HepG2 (cell line): Measurements from ENCODE around the gene TEAD3. TPM values are rescaled to one million over a fixed set of nuclear protein-coding genes. Genes with fewer than 3 reads are reported as not detected.
A peak's percentile ranks its signal among the peaks of the same experiment; 100 is the strongest.

Experiments
- ASH2L ChIP-seq: fragments of 300-600, 200-600 bp; sonication (generic); IDR thresholded peaks from 2 replicates; pipeline ENCODE4 v1.7.0; 2017; ENCODE audit warnings: low read depth, mild to moderate bottlenecking, moderate library complexity, mixed read lengths, low read length; ENCODE audit not compliant: insufficient read length
- JUNB ChIP-seq: sonication (generic); formaldehyde crosslinking; IDR thresholded peaks from 2 replicates; pipeline ENCODE4 v1.8.0; 2022; ENCODE audit warnings: missing genetic modification reagents, mild to moderate bottlenecking, borderline replicate concordance
- MAFG ChIP-seq: sonication (generic); formaldehyde crosslinking; IDR thresholded peaks from 2 replicates; pipeline ENCODE4 v1.5.1; 2020; ENCODE audit warnings: mild to moderate bottlenecking, missing genetic modification reagents
- TBX2 ChIP-seq: sonication (generic); formaldehyde crosslinking; IDR thresholded peaks from 2 replicates; pipeline ENCODE4 v1.5.0; 2020; ENCODE audit warnings: missing genetic modification reagents, mild to moderate bottlenecking, borderline replicate concordance
- ZFYVE20 ChIP-seq: sonication (generic); formaldehyde crosslinking; IDR thresholded peaks from 2 replicates; pipeline ENCODE4 v1.8.0; 2023; ENCODE audit warnings: low read depth, mild to moderate bottlenecking, moderate library complexity, missing genetic modification reagents, borderline replicate concordance
- ZNF10 ChIP-seq: sonication (generic); formaldehyde crosslinking; IDR thresholded peaks from 2 replicates; pipeline ENCODE4 v1.4.0; 2020; ENCODE audit warnings: mild to moderate bottlenecking, low read depth, missing genetic modification reagents, borderline replicate concordance
- ZNF225 ChIP-seq: sonication (generic); formaldehyde crosslinking; IDR thresholded peaks from 2 replicates; pipeline ENCODE4 v1.4.0; 2020; ENCODE audit warnings: mild to moderate bottlenecking, missing genetic modification reagents
- ZNF563 ChIP-seq: sonication (generic); formaldehyde crosslinking; IDR thresholded peaks from 2 replicates; pipeline ENCODE4 v1.8.0; 2022; ENCODE audit warnings: mild to moderate bottlenecking, moderate library complexity, missing genetic modification reagents
- ZNF782 ChIP-seq: sonication (generic); formaldehyde crosslinking; IDR thresholded peaks from 2 replicates; pipeline ENCODE4 v1.4.0; 2020; ENCODE audit warnings: missing genetic modification reagents, mild to moderate bottlenecking, borderline replicate concordance
- polyA plus RNA-seq, 8 experiments: library from polyadenylated mRNA; depleted of rRNA in 3 of 8; stranded (reverse) in 7 of 8; unstranded in 1 of 8; fragments of >200 nt; fragmentation: Illumina TruSeq in 4 of 8; extraction: Trizol in 4 of 8; gene quantifications; 2 replicates each; pipeline versions ENCODE4 v1.2.1 to v1.2.3, GENCODE V29; 2011 to 2016; ENCODE audit warnings: low read depth in 4 of 8, missing spikeins in 1 of 8, mixed read lengths in 1 of 8; ENCODE audit not compliant: insufficient read depth in 1 of 8
- total RNA-seq, 5 experiments: library from RNA; depleted of rRNA; stranded (reverse); fragments of >200 nt; fragmentation: Illumina TruSeq; extraction: Trizol; gene quantifications; 2 replicates each; pipeline ENCODE4 v1.2.3, GENCODE V29; 2016; ENCODE audit warnings: low read depth in 1 of 5
- TF ChIP-seq, protein P1 (sequence below): sonication (generic); formaldehyde crosslinking; IDR thresholded peaks from 2 replicates; pipeline ENCODE4 v1.4.0; 2020; ENCODE audit warnings: mild to moderate bottlenecking, missing genetic modification reagents
- TF ChIP-seq, protein P2 (sequence below): sonication (generic); formaldehyde crosslinking; IDR thresholded peaks from 2 replicates; pipeline ENCODE4 v1.5.1; 2020; ENCODE audit warnings: mild to moderate bottlenecking, missing genetic modification reagents, borderline replicate concordance
- TF ChIP-seq, protein P3 (sequence below): sonication (generic); formaldehyde crosslinking; conservative IDR thresholded peaks from 2 replicates; pipeline ENCODE4 v1.4.0; 2020; ENCODE audit warnings: mild to moderate bottlenecking, missing genetic modification reagents, moderate library complexity

Gene TEAD3
- total and polyA plus RNA-seq, 2 of the 13 experiments (the other 11 are each of a cell fraction or from before 2014, with no cell fraction given) = 15.1 to 16.5 TPM

DNA sequence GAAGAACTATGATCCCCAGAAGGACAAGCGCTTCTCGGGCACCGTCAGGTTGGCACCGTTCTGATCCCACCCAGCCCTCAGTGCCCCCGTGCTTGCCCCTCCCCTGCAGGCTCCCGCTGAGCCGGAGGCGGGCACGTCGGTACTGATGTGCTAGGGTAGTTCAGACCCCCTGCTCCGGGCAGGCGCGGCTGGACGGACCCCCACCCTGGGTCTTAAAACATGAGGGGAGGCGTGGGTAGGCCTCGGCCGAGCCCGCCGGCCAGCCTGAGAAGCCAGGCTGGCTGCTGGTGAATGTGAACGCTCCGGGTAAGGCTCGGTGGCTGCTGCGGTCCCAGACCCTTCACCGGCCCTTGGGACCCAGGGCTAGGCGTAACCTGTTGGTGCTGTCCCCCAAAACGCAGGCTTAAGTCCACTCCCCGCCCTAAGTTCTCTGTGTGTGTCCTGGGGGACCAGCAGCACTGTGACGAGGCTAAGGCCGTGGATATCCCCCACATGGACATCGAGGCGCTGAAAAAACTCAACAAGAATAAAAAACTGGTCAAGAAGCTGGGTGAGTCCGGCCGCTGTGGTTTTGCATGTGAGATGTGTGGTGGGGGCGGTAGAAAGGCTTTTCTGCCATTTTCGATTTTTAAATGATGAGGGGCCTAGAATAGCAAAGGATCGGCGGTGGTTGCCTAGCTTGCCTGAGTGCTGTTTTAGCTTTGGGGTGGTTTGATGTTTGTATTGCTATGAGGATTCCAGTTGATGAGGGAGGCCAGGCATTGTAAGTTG, 27.7 kb downstream of the TEAD3 start (continued):
- TF ChIP-seq, protein P1, sequence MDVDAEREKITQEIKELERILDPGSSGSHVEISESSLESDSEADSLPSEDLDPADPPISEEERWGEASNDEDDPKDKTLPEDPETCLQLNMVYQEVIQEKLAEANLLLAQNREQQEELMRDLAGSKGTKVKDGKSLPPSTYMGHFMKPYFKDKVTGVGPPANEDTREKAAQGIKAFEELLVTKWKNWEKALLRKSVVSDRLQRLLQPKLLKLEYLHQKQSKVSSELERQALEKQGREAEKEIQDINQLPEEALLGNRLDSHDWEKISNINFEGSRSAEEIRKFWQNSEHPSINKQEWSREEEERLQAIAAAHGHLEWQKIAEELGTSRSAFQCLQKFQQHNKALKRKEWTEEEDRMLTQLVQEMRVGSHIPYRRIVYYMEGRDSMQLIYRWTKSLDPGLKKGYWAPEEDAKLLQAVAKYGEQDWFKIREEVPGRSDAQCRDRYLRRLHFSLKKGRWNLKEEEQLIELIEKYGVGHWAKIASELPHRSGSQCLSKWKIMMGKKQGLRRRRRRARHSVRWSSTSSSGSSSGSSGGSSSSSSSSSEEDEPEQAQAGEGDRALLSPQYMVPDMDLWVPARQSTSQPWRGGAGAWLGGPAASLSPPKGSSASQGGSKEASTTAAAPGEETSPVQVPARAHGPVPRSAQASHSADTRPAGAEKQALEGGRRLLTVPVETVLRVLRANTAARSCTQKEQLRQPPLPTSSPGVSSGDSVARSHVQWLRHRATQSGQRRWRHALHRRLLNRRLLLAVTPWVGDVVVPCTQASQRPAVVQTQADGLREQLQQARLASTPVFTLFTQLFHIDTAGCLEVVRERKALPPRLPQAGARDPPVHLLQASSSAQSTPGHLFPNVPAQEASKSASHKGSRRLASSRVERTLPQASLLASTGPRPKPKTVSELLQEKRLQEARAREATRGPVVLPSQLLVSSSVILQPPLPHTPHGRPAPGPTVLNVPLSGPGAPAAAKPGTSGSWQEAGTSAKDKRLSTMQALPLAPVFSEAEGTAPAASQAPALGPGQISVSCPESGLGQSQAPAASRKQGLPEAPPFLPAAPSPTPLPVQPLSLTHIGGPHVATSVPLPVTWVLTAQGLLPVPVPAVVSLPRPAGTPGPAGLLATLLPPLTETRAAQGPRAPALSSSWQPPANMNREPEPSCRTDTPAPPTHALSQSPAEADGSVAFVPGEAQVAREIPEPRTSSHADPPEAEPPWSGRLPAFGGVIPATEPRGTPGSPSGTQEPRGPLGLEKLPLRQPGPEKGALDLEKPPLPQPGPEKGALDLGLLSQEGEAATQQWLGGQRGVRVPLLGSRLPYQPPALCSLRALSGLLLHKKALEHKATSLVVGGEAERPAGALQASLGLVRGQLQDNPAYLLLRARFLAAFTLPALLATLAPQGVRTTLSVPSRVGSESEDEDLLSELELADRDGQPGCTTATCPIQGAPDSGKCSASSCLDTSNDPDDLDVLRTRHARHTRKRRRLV (CRISPR knock-in tag) = 0 out of 2 replicates have a peak, but pooled peaks have one; percentile 2
- TF ChIP-seq JUNB (CRISPR knock-in tag) (0 out of 2 replicates have a peak, but pooled peaks have one; percentile 11), ZNF782 (CRISPR knock-in tag) (peak; percentile 3; the same call in 1 of the 2 replicates), ZNF10 (CRISPR knock-in tag) (no peak), ZNF225 (CRISPR knock-in tag) (no peak), MAFG (CRISPR knock-in tag) (no peak), ZNF563 (0 out of 2 replicates have a peak, but pooled peaks have one; percentile 2), ZFYVE20 (peak; percentile 79; the same call in 1 of the 2 replicates), TBX2 (CRISPR knock-in tag) (no peak; the same call in 1 of the 2 replicates), ASH2L (peak; percentile 39)
- TF ChIP-seq, protein P2, sequence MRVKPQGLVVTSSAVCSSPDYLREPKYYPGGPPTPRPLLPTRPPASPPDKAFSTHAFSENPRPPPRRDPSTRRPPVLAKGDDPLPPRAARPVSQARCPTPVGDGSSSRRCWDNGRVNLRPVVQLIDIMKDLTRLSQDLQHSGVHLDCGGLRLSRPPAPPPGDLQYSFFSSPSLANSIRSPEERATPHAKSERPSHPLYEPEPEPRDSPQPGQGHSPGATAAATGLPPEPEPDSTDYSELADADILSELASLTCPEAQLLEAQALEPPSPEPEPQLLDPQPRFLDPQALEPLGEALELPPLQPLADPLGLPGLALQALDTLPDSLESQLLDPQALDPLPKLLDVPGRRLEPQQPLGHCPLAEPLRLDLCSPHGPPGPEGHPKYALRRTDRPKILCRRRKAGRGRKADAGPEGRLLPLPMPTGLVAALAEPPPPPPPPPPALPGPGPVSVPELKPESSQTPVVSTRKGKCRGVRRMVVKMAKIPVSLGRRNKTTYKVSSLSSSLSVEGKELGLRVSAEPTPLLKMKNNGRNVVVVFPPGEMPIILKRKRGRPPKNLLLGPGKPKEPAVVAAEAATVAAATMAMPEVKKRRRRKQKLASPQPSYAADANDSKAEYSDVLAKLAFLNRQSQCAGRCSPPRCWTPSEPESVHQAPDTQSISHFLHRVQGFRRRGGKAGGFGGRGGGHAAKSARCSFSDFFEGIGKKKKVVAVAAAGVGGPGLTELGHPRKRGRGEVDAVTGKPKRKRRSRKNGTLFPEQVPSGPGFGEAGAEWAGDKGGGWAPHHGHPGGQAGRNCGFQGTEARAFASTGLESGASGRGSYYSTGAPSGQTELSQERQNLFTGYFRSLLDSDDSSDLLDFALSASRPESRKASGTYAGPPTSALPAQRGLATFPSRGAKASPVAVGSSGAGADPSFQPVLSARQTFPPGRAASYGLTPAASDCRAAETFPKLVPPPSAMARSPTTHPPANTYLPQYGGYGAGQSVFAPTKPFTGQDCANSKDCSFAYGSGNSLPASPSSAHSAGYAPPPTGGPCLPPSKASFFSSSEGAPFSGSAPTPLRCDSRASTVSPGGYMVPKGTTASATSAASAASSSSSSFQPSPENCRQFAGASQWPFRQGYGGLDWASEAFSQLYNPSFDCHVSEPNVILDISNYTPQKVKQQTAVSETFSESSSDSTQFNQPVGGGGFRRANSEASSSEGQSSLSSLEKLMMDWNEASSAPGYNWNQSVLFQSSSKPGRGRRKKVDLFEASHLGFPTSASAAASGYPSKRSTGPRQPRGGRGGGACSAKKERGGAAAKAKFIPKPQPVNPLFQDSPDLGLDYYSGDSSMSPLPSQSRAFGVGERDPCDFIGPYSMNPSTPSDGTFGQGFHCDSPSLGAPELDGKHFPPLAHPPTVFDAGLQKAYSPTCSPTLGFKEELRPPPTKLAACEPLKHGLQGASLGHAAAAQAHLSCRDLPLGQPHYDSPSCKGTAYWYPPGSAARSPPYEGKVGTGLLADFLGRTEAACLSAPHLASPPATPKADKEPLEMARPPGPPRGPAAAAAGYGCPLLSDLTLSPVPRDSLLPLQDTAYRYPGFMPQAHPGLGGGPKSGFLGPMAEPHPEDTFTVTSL (CRISPR knock-in tag) = no peak
- TF ChIP-seq, protein P3, sequence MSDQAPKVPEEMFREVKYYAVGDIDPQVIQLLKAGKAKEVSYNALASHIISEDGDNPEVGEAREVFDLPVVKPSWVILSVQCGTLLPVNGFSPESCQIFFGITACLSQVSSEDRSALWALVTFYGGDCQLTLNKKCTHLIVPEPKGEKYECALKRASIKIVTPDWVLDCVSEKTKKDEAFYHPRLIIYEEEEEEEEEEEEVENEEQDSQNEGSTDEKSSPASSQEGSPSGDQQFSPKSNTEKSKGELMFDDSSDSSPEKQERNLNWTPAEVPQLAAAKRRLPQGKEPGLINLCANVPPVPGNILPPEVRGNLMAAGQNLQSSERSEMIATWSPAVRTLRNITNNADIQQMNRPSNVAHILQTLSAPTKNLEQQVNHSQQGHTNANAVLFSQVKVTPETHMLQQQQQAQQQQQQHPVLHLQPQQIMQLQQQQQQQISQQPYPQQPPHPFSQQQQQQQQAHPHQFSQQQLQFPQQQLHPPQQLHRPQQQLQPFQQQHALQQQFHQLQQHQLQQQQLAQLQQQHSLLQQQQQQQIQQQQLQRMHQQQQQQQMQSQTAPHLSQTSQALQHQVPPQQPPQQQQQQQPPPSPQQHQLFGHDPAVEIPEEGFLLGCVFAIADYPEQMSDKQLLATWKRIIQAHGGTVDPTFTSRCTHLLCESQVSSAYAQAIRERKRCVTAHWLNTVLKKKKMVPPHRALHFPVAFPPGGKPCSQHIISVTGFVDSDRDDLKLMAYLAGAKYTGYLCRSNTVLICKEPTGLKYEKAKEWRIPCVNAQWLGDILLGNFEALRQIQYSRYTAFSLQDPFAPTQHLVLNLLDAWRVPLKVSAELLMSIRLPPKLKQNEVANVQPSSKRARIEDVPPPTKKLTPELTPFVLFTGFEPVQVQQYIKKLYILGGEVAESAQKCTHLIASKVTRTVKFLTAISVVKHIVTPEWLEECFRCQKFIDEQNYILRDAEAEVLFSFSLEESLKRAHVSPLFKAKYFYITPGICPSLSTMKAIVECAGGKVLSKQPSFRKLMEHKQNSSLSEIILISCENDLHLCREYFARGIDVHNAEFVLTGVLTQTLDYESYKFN (CRISPR knock-in tag) = no peak
